Stimulated activated CD8-positive, alpha-beta memory T cell treated with anti-CD3 and anti-CD28 coated beads, Interleukin-4, amount 100 ng/mL, for 24 hours (primary cell): ENCODE measurements around the gene CCDC24.

Experiments
- DNase-seq: peaks from one replicate; pipeline ENCODE4 v3.0.0-alpha.2; 2020; ENCODE audit warnings: low read depth

CCDC24 gene

DNA sequence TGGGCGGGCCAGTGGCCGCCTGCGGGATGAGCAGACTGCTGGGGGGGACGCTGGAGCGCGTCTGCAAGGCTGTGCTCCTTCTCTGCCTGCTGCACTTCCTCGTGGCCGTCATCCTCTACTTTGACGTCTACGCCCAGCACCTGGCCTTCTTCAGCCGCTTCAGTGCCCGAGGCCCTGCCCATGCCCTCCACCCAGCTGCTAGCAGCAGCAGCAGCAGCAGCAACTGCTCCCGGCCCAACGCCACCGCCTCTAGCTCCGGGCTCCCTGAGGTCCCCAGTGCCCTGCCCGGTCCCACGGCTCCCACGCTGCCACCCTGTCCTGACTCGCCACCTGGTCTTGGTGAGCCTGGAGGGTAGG lies 10.3 kb upstream of the CCDC24 start:
- no peak for DNase-seq

DNA sequence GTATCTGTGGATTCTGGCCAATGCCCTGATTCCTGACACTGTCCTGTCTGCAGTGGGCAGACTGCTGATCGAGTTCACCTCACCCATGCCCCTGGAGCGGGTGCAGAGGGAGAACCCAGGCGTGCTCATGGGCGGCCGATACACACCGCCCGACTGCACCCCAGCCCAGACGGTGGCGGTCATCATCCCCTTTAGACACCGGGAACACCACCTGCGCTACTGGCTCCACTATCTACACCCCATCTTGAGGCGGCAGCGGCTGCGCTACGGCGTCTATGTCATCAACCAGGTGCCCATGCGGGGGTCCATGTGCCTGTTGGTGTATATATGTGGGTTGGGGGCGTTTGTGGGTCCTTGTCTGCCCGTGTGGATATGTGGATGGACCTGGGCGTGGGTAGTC lies 9.8 kb upstream of the CCDC24 start:
- DNase-seq: no peak

GRCh38 chr1:43982241-43982640 lies 9.2 kb upstream of the CCDC24 start:
- no peak for DNase-seq

DNA sequence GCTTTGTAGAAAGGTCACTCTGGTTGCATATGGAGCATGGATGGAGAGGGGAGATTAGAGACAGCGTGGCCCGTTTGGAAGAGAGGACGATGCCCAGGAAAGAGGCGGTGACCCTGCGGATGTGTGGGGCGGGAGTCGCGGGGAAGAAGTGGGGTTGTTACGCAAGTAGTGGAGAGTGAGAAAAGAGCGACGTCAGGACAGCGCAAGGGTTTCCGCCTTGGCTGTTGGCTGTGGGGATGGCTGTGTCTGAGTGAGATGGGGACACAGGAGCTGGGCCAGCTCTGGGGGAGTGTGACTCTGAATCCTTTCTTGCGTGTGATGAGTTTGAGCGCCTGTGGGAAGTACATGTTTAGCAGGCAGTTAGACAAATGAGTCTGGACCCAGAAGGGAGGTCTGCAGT lies 8.6 kb upstream of the CCDC24 start:
- DNase-seq: no peak

- DNase-seq: no peak
These were observed 8.0 kb upstream of the CCDC24 start for GRCh38 chr1:43983253-43983899.

GRCh38 chr1:43984855-43985254 lies 6.5 kb upstream of the CCDC24 start:
- no peak for DNase-seq

DNA sequence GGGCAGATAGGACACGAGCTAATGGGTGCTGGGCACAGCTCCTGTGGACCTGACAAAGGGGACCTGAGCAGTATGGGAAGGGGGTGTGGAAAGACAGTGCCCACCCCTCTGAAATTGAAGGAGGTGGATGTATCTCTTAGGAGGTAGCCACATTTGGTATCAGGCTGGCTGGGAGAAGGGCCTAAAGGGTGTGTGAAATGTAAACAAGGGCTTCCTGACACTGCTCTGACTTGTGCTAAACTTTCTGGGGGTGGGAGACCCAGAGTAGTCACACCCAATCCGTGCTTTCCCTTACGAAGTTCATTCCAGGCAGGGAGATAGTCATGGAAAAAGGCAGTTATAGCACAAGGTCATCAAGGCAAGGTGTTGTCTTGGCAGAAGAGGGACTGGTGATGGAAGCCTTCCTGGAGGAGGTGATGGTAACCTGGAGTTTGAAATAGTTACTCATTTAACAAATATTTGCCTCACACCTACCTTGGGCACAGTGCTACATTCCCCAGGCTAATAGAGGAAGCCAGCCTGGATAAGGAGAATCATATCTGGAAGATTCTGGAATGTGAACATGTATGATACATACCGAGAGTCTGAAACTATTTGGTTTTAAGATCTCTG lies 5.3 kb upstream of the CCDC24 start:
- DNase-seq: no peak

DNA sequence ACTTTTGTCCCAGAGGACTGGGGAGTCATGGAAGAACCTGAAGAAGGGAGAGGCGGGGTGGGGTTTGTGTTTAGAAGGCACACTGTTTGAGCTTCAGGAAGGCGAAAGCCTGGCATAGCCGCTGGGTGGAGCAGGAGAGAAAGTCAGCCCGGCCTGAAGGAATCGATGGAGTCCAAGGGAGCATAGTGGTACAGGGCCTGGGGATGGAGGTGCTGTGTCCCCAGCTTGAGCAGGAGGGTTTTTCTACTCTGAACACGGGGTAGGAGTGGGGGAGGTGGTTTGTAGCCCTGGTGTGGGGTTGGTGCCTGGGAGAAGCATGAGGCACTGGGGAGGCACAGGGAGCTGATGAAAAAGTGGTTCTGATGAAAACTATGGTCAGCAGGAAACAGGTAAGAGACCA lies 4.7 kb upstream of the CCDC24 start:
- DNase-seq: no peak

DNA sequence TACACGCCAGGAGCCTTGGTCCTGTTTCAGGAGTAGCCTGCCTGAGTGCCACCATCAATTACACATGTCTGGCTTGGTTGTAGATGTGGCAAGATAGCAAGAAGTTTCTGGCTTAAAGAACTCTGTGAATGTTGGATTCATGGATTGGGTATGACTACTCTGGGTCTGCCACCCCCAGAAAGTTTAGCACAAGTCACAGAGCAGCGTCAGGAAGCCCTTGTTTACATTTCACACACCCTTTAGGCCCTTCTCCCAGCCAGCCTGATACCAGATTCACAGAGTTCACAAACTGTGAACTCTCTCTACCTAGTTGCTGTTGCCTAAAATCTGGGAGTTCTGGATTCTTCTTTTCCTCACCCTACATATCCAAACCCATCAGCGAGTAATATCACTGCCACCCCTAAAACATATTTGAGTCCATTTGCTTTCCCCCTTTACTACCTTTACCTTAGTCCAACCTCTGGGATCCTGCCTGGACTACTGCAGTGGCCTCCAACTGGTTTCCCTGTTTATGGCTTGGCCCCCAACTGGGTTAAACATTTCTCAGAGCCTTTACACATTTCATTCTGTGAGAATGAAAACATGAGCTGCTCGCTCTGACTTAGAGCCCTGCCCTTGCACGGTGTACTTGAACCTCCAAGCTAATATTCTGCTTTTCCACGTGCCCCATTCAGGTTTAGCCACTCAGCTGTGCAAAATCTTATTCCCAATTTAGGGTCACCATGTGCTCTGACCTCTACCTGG lies 4.1 kb upstream of the CCDC24 start:
- DNase-seq: no peak

DNA sequence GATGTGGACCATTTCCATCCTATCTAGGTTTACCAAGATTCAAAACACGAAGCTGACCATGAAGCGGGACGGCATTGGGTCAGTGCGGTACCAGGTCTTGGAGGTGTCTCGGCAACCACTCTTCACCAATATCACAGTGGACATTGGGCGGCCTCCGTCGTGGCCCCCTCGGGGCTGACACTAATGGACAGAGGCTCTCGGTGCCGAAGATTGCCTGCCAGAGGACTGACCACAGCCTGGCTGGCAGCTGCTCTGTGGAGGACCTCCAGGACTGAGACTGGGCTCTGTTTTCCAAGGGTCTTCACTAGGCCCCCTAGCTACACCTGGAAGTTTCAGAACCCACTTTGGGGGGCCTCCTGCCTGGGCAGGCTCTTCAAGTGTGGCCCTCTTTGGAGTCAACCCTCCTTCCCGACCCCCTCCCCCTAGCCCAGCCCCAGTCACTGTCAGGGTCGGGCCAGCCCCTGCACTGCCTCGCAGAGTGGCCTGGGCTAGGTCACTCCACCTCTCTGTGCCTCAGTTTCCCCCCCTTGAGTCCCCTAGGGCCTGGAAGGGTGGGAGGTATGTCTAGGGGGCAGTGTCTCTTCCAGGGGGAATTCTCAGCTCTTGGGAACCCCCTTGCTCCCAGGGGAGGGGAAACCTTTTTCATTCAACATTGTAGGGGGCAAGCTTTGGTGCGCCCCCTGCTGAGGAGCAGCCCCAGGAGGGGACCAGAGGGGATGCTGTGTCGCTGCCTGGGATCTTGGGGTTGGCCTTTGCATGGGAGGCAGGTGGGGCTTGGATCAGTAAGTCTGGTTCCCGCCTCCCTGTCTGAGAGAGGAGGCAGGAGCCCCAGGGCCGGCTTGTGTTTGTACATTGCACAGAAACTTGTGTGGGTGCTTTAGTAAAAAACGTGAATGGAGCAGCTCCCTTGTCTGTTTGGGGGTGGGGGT lies 864 bp upstream of the CCDC24 start:
- DNase-seq: no peak

- DNase-seq: no peak
These were observed 261 bp upstream of the CCDC24 start for GRCh38 chr1:43991200-43991475.

GRCh38 chr1:43992232-43992995 lies 1.0 kb downstream of the CCDC24 start:
- no peak for DNase-seq

GRCh38 chr1:43993206-43993914 lies 2.0 kb downstream of the CCDC24 start:
- no peak for DNase-seq

- no peak for DNase-seq
These were observed 2.7 kb downstream of the CCDC24 start for GRCh38 chr1:43994071-43994470.

DNA sequence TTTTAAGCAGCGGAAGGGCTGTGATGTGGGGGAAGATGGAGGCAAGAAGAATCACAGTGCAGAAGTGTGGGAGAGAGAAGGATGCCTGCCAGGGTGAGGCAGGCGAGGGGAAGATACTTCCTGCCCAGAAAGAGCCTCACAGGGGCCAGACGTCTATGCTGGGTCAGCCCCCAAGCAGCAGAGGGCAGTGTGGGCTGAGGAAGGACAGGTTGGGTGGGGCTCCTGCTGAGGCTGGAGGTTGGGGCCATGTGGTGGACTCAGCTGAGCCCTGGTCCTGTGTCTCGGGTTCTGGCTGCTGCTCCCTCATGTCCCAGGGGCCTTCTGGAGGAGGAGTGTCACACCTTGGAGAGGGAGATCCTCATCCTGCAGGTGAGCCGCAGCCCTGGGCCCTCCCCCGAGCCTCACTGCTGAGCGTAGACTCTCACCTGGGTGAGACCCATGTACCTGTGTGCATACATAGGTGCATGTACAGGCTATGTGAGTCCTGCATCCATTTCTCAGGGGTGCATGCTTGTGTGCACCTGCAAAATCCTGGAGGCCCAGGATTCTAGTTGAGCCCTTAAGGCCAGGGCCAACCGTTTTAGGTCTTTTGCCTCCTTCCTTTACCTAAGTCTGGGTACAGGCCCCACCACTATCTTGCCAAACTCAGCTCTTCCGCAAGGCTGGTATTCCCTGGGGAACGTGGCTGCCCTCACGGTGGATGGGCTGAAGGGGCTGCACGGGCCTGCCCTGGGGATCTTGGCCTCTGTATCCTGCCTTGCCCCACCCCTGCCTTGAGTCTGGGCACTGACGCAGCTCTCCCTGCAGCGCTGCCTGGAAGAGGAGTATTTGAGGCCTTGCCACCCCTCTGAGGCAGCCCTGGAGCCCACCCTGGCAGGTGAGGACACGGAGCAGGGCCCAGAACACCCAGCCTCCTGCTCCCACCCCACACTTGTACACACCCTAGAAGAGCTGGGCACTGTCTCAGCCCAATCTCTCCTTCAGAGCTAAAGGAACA lies 3.7 kb downstream of the CCDC24 start:
- DNase-seq: no peak

GRCh38 chr1:43995984-43996732 lies 4.8 kb downstream of the CCDC24 start:
- DNase-seq: no peak

- no peak for DNase-seq
These were observed 5.3 kb downstream of the CCDC24 start for GRCh38 chr1:43996733-43997115.

DNA sequence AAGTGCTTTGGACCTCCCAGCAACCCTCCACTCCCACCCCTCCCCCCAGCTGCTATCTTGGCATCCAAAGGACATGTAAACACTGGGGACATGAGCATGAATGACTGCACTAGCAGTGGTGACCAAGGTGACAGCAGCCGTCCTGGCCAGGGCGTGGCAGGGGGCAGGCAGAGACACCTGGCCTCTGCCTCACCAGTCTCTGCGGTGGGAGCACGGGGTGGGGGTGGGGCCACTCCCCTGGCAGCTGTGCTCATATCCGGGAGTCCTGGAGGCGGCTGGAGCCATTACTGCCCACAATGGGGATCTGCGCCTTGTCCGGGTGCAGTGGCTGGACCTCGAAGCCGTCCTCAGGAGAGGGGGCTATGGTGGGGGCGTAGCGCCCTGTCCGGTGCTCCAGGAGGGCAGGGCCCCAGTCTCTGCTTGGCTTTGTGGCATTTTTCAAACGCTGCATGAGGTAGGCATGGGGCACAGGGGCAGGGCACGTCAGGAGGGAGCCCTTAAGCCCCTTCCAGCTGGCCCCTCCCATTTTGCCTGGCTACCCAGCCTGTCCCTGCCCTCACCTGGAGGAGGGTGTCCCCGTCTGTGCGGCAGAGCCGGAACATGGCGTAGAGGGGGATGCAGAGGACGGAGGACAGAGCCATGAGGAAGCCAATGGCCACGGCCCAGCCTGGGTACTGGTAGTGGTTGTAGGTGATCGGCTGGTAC lies 6.0 kb downstream of the CCDC24 start:
- DNase-seq: no peak

DNA sequence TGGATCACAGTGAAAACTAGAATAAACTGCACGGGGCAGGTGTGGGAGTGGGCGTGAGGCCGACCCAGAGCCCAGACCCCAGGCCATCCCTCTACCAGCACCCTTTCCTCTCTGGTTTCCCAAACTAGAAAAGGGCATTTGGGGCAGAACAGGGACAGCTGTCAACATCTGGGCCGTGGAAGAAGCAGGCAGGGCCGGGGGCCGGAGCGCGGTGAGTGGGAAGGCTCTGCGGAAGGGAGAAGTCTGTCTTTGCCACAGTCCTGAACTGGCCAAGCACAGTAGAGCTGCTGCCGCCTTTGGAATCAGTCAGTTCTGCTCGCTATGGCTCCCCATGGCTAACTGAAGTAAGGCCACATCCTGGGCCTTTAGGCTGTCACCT lies 6.6 kb downstream of the CCDC24 start:
- no peak for DNase-seq
